Anterior cingulate cortex (tissue), 58 donors: ENCODE results near the gene GLI3.

Source experiments
- DNase-seq, 58 donors: peaks; one replicate each; lab custom pipeline; 2025; lab: John Stamatoyannopoulos, UW

The GLI3 gene

GRCh38 chr7:42091461-42092291, 145.3 kb downstream of the GLI3 start:
- DNase-seq, result peak in 1 of 58 donors; percentile 13

DNA sequence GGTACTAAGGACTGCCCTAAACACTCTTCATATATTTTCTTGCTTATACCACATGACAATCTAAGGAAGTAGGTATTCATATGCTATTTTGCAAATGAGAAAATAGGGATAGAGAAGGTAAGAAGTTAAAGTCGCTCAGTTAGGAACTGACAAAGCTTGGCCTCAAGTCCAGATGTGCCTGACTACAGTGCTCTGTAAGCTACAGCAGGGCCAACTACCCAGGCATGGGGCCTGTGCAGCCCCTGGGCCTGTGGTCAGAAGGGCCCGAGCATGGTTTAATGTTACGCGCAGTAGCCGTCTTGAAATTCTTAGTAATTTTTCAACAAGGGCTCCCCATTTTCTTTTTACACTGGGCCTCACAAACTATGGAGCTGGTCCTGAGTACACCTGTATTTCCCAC, 146.2 kb downstream of the GLI3 start:
- DNase-seq, result no peak

DNA sequence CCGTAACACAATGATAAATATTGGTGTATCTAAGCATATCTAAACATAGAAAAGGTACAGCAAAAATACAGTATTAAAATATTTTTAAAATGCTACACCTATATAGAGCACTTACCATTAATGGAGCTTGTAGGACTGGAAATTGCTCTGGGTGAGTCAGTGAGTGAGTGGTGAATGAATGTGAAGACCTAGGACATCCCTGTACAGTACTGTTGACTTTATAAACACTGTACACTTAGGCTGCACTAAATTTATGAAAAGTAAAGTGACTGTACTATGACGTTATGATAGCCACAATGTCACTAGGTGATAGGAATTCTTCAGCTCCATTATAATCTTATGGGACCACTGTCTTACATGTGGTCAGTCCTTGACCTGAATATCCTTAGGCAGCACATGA, 147.0 kb downstream of the GLI3 start:
- DNase-seq, result no peak

DNA sequence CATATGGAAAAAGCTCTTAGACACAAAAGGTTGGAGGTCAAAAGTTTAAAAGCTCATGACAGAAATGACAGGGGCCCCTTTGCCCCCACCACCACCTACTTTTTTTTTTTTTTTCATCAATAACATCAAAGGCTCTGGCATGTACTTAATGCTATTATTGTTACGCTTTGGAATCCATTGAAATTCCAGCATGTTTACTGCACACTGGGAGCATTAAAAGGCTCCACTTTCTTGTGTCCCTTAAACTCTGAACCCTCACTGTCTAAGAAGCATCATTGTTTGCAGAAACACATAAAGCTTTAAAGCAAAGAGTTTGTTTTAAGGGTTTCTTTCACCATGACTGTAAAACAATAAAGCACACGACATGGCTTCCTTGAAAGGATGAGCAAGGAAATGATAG, 149.4 kb downstream of the GLI3 start:
- no peak for DNase-seq

DNA sequence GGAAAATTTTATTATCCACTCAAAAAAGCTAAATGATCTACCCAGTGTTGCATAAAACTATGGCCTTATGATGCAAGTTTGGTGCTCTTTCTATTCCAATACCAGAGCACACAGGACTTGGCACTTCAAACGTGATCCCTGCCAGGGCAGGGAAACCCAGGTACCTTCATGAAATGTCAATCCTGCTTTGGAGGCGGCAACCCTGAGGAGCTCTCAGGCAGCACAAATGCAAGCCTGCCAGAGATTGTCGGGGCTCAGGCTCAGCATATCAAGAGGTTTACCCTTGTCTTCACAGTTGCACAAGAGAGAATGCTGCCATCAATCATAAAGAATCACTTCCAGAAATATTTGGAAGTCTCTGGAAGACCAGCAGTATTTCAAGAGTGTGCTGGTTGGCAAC, 151.5 kb downstream of the GLI3 start:
- DNase-seq, result no peak

DNA sequence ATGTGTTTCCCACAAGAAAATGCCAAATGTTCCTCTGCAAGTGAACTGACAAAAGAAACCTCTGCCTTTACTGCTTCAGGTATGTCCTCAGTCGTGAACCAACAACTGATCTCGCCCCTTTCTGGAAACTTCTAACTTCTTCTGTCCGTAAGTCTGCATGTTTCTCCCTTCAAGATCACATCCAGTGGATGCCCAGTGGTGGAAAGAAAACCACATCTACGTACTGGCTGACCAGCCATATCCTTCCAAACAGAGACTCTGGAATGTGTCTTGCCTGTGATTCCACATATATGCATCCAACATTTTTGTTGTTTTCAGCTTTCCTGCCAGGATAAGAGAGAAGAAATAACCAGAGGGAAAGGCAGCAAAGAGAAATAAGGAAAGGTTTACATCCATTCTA, 152.7 kb downstream of the GLI3 start:
- DNase-seq, result no peak

DNA sequence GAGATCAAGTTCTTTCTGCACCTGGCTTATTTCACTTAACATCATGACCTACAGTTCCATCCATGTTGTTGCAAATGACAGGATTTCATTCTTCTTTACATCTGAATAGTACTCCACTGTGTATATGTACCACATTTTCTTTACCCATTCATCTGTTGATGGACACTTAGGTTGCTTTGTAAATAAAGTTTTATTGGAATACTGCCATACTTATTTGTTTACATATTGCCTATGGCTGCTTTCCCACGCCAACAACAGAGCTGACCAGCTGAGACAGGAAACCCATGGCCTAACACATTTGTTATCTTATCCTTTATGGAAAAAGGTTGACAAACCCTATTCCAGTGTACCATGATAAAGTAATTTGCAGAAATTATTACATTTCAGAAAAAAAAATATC, 153.7 kb downstream of the GLI3 start:
- DNase-seq, result no peak

- no peak for DNase-seq
Observed at GRCh38 chr7:42082144-42082543, 154.9 kb downstream of the GLI3 start.

DNA sequence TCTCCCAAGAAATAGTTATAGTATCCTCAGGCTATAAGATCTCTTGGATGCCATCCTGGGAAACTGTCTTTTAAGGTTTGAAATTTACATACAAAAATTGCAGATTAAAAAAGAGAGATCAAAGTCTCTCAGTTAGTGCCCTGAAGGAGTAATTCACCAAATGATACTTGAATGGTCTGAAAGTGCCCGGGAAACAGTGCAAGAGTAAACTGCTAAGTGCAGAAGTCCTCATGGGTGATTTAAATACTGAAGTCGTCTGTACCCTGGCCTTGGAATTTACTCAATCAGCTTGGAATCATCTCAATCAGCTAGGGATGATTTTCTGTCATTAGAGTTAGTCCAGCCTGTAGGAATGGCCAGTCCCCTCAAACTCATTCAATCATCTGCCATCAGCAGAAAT, 155.3 kb downstream of the GLI3 start:
- no peak for DNase-seq

DNA sequence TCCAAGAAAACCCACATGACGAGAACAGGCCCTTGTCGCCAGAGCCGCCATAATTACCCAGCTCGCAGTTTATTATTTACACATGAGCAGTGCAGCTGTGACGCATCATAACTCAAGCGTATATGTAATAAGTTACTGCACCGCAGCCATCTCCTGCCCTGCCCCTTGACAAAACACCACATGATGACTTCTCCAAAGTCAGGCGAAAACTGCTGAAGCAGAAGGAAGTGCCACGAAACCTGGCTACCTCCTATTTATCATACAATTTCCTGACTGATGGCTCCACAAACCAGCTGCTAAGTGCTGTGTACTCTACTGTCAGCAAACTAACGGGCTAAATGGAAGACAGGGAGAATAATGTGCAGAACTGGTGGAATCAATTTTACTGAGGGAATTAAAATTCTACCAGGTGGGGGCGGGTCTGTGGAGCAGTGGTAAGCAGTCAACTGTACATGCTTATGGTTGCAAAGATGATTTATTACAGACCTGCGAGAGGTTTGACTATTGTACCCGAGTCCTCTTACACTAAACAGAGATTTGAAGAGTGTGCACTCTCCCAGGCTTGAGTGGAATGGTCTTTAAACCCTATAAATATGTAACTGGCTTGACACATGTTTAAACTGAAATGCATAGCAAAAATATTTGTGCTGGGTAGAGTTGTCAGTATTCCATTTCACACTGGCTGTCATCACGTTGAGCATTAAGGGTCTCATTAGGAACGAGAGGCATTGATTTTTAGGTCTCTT, 156.0 kb downstream of the GLI3 start:
- DNase-seq, result no peak

DNA sequence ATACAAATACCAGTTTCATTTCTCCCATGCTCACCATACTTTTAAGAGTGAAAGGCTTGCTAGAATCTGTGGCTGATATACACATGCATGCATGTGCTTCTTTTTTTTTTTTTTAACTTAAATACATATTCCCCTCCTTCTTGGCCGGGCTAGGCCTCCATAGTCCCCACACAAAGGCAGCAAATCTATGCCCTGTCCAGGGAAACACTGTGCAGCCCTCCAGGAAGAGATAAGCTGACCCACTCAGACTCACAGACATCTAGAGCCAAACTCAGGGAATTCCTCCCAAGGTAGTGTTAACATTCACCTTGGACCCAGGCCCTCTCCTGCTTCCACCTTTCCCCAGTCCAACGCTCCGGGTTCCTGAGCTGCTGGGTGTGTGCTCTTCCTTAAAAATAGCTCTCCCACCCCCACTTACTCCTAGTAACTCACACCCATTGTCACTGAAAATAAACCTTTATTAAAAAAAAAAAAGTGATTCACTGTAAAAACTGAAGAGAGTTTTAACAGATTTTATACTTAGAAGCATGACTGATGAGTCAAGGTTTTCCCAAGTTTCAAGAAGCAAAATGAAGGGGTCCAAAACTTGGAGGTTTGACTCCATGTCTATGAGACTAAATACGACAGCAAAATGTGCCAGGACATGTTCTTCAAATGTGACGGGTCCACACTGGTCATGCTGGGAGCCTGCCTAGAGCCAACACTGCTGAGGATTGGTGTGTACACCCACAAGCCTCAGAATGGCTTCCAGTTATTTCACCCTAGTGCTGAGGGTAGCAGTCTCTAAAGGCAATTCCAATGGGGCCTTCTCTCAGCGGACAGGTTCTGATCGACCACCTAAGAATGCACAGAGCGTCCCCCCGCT, 159.5 kb downstream of the GLI3 start:
- no peak for DNase-seq

- DNase-seq, result no peak
Observed at GRCh38 chr7:42076870-42077269, 160.1 kb downstream of the GLI3 start.

GRCh38 chr7:42075418-42075817, 161.6 kb downstream of the GLI3 start:
- DNase-seq, result no peak

GRCh38 chr7:42074076-42074475, 162.9 kb downstream of the GLI3 start:
- no peak for DNase-seq

GRCh38 chr7:42071372-42072261, 165.4 kb downstream of the GLI3 start:
- peak in 1 of 58 donors; percentile 8 for DNase-seq

DNA sequence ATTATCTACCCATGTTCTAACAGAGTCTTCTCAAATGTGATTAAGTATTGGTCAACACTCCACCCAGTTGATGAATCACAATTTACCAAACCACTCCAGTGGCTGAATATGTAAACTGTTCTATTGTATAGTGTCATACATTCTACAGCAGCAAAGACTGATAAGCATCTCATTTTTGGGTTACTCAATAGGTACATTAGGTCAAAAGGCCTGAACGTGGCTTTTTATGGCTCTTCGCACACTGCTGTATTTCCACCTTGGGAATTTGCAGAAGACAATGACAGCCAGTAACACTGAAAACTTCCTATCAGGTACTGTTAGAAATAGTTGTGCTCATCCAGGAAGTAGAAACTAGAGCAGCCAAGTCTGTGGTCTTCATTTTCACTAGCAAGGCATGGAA, 166.9 kb downstream of the GLI3 start:
- DNase-seq, result no peak

DNA sequence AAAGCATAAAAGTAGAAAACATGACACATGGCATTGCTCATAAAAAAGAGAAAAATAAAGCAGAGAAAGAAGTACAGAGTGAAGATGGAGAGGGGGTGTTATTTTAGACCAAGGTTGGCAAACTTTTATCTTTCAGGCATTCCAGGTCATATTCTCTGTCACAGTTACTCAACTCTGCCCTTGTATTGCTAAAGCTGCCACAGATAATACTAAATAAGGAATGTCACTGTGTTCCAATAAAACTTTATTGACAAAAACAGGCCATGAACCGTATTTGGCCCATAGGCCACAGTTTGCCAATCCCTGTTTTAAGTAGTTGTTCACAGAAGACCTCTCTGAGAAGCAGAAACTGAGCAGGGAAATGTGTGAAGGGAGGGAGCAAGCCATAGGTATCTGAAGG, 167.4 kb downstream of the GLI3 start:
- DNase-seq, result no peak

GRCh38 chr7:42068554-42069280, 168.3 kb downstream of the GLI3 start:
- DNase-seq, result peak in 11 of 58 donors; percentile 6 to 65 (median 17)

GRCh38 chr7:42065942-42066341, 171.1 kb downstream of the GLI3 start:
- peak in 19 of 58 donors; percentile 5 to 74 (median 21) for DNase-seq
